ENCODE measurements around the gene PRMT9.

The PRMT9 gene

GRCh38 chr4:147683717-147684700, at the start of gene PRMT9:
TSS of gene PRMT9 (minus strand) at chr4:147684163. CDS start at chr4:147683987, 176 bp downstream.
- ChIA-PET CTCF (interaction anchor here (0.6 to 2.5 kb wide), 7 partner anchors 24 to 183 kb away, joined by 3 to 19 read pairs (median 5); partner anchors contain the start of gene TMEM184C), POLR2A (interaction anchor here (0.7 to 2.6 kb wide), 61 partner anchors 10 to 756 kb away, joined by 3 to 42 read pairs (median 4); partner anchors contain the start of genes ARHGAP10 and TMEM184C)
- TF ChIP-seq ELF4 (IDR thresholded peaks at IDR 0.05): no peak; the same call in 1 of the 2 replicates
- TF ChIP-seq PKNOX1 (IDR thresholded peaks at IDR 0.05): peak; percentile 66
- peak; percentile 95 for TF ChIP-seq ARNT (IDR thresholded peaks at IDR 0.05)
- TF ChIP-seq TARDBP (IDR thresholded peaks at IDR 0.05): peak; percentile 73
- peak; percentile 50; the same call in 1 of the 2 replicates for TF ChIP-seq SP1 (IDR thresholded peaks at IDR 0.05)
- peak; percentile 69 for TF ChIP-seq L3MBTL2 (conservative IDR thresholded peaks at IDR 0.05)
- no peak for TF ChIP-seq FOXK2 (IDR thresholded peaks at IDR 0.05)
- TF ChIP-seq CTBP1 (IDR thresholded peaks at IDR 0.05; ENCODE audit: borderline replicate concordance): peak; percentile 56; the same call in 1 of the 2 replicates
- peak; percentile 71 for TF ChIP-seq ZNF384 (IDR thresholded peaks at IDR 0.05)
- peak; percentile 93 for DNase-seq (ENCODE audit: extremely low spot score)

GRCh38 chr4:147732518-147733235, 48.7 kb upstream of the PRMT9 start:
- peak; percentile 43 for DNase-seq (ENCODE audit: extremely low spot score)
- TF ChIP-seq NFRKB (IDR thresholded peaks at IDR 0.05) (no peak), L3MBTL2 (conservative IDR thresholded peaks at IDR 0.05) (peak; percentile 54)

GRCh38 chr4:147731580-147732517, 47.9 kb upstream of the PRMT9 start, which contains the start of gene ARHGAP10:
TSS of gene ARHGAP10 (plus strand) at chr4:147732088. CDS start at chr4:147732302, 214 bp downstream.
- DNase-seq (ENCODE audit: extremely low spot score): peak; percentile 53
- POLR2A ChIA-PET: interaction anchor here (0.6 to 3.9 kb wide), 21 partner anchors 9 to 135 kb away, joined by 3 to 28 read pairs (median 5); partner anchors contain the start of genes PRMT9 and TMEM184C

More at GRCh38 chr4:147732518-147733235, 48.7 kb upstream of the PRMT9 start:
- ChIA-PET POLR2A (interaction anchor here (0.9 to 3.9 kb wide), 18 partner anchors 8 to 134 kb away, joined by 3 to 28 read pairs (median 6); partner anchors contain the start of genes PRMT9 and TMEM184C), CTCF (interaction anchor here (0.6 to 3.3 kb wide), 6 partner anchors 19 to 133 kb away, joined by 3 to 28 read pairs (median 4); no protein-coding TSS in a partner anchor)

GRCh38 chr4:147730333-147730732, 46.4 kb upstream of the PRMT9 start:
- CTCF ChIA-PET: interaction anchor here (0.6 to 3.3 kb wide), 4 partner anchors 17 to 135 kb away, joined by 3 to 28 read pairs (median 4); no protein-coding TSS in a partner anchor
- TF ChIP-seq BHLHE40 (IDR thresholded peaks at IDR 0.05; ENCODE audit: borderline replicate concordance) (no peak), ZNF384 (IDR thresholded peaks at IDR 0.05) (no peak), CTBP1 (IDR thresholded peaks at IDR 0.05; ENCODE audit: borderline replicate concordance) (no peak), ARNT (IDR thresholded peaks at IDR 0.05) (no peak), L3MBTL2 (conservative IDR thresholded peaks at IDR 0.05) (no peak), FOXA1 (IDR thresholded peaks at IDR 0.05) (no peak)
- POLR2A ChIA-PET: no interaction called here
- no peak for DNase-seq (ENCODE audit: extremely low spot score)

More at GRCh38 chr4:147731580-147732517, 47.9 kb upstream of the PRMT9 start, which contains the start of gene ARHGAP10:
- CTCF ChIA-PET: interaction anchor here (0.6 to 3.3 kb wide), 8 partner anchors 20 to 134 kb away, joined by 3 to 28 read pairs (median 4); no protein-coding TSS in a partner anchor
- TF ChIP-seq CTBP1 (IDR thresholded peaks at IDR 0.05; ENCODE audit: borderline replicate concordance): 0 out of 2 replicates have a peak, but pooled peaks have one; percentile 7
- TF ChIP-seq FOXM1 (IDR thresholded peaks at IDR 0.05; ENCODE audit: borderline replicate concordance): 0 out of 2 replicates have a peak, but pooled peaks have one; percentile 14
- no peak for TF ChIP-seq ARNT (IDR thresholded peaks at IDR 0.05)

- POLR2A ChIA-PET: interaction anchor here (1.2 kb wide), 1 partner anchor 110 kb away, joined by 4 read pairs; the partner anchor contains the start of gene TMEM184C
- CTCF ChIA-PET: interaction anchor here (0.6 to 1.9 kb wide), 5 partner anchors 8 to 139 kb away, joined by 3 to 5 read pairs (median 4); no protein-coding TSS in a partner anchor
- DNase-seq (ENCODE audit: extremely low spot score): no peak
- TF ChIP-seq FOXA1 (IDR thresholded peaks at IDR 0.05) (no peak), HDGF (IDR thresholded peaks at IDR 0.05; ENCODE audit: borderline replicate concordance) (no peak), TARDBP (IDR thresholded peaks at IDR 0.05) (no peak), ARNT (IDR thresholded peaks at IDR 0.05) (no peak), L3MBTL2 (conservative IDR thresholded peaks at IDR 0.05) (no peak)
Measured at GRCh38 chr4:147727476-147728028, 43.6 kb upstream of the PRMT9 start.

- no peak for TF ChIP-seq CTBP1 (IDR thresholded peaks at IDR 0.05; ENCODE audit: borderline replicate concordance)
- no peak for TF ChIP-seq BHLHE40 (IDR thresholded peaks at IDR 0.05; ENCODE audit: borderline replicate concordance)
- TF ChIP-seq HDGF (IDR thresholded peaks at IDR 0.05; ENCODE audit: borderline replicate concordance): no peak
- no peak for TF ChIP-seq L3MBTL2 (conservative IDR thresholded peaks at IDR 0.05)
- no peak for TF ChIP-seq ELF4 (IDR thresholded peaks at IDR 0.05)
- no peak for TF ChIP-seq ZNF384 (IDR thresholded peaks at IDR 0.05)
- no peak for DNase-seq (ENCODE audit: extremely low spot score)
- ChIA-PET CTCF (interaction anchor here (1.9 kb wide), 1 partner anchor 17 kb away, joined by 5 read pairs; no protein-coding TSS in a partner anchor), POLR2A (interaction anchor here (1.4 kb wide), 1 partner anchor 42 kb away, joined by 4 read pairs; the partner anchor contains the start of gene PRMT9)
Measured at GRCh38 chr4:147725673-147726072, 41.7 kb upstream of the PRMT9 start.

All from HEK293T (cell line).